Skeletal muscle satellite cell (primary cell): ENCODE measurements around the gene CUL4A. TPM values are rescaled to one million over a fixed set of nuclear protein-coding genes. Genes with fewer than 3 reads are reported as not detected.
"Not testable (repeated sequence)": the region's sequence is repeated elsewhere in the genome, so short reads cannot be mapped to it uniquely, and the experiment has no call there.

ENCODE experiments used
- H3K27me3 ChIP-seq: 2 replicates; pipeline ENCODE4 v1.7.0; 2013; ENCODE audit warnings: low read length; ENCODE audit not compliant: control insufficient read depth, insufficient read depth
- H3K36me3 ChIP-seq: 2 replicates; pipeline ENCODE4 v1.7.0; 2013; ENCODE audit warnings: mild to moderate bottlenecking, control low read depth, low read length; ENCODE audit not compliant: insufficient read depth
- H3K4me1 ChIP-seq: 2 replicates; pipeline ENCODE4 v1.7.0; 2013; ENCODE audit warnings: low read length; ENCODE audit not compliant: control insufficient read depth, insufficient read depth
- H3K4me2 ChIP-seq: 2 replicates; pipeline ENCODE4 v1.7.0; 2013; ENCODE audit warnings: mild to moderate bottlenecking, low read length
- H3K4me3 ChIP-seq: 2 replicates; pipeline ENCODE4 v1.7.0; 2013; ENCODE audit warnings: low read length
- H3K9ac ChIP-seq: 2 replicates; pipeline ENCODE4 v1.7.0; 2013; ENCODE audit warnings: mild to moderate bottlenecking, low read depth, low read length, moderate library complexity
- H3K9me3 ChIP-seq: replicated peaks from 2 replicates; pipeline ENCODE4 v1.7.0; 2013; ENCODE audit warnings: mild to moderate bottlenecking, control low read depth, low read length
- small RNA-seq: library from RNA; depleted of rRNA; stranded (forward); fragments of <200 nt; gene quantifications from one replicate; pipeline ENCODE3, GENCODE V24; 2012

Gene CUL4A

DNA sequence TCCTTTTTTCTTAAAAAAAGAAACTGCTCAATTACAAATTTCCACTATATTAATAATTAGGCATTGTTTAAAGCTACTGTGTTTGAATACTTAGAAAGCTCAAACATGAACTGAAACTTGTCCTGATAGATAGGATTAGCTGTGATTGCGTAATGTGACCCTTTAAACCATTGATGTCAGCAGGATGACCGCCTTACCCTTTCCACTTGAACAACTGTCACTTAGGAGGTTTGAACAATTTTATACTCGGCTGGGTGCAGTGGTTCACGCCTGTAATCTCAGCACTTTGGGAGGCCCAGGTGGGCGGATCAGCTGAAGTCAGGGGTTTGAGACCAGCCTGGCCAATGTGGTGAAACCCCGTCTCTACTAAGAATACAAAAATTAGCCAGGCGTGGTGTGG lies 90.5 kb downstream of the CUL4A start:
- Histone ChIP-seq H3K4me3 (no peak overlapping the region), H3K4me1 (peaks cover 24% of the 10 kb centered on the region), H3K9ac (no peak overlapping the region), H3K9me3 (no peaks in the 10 kb centered on the region), H3K27me3 (no peaks in the 10 kb centered on the region), H3K36me3 (peaks cover 3% of the 10 kb centered on the region), H3K4me2 (no peak overlapping the region)

DNA sequence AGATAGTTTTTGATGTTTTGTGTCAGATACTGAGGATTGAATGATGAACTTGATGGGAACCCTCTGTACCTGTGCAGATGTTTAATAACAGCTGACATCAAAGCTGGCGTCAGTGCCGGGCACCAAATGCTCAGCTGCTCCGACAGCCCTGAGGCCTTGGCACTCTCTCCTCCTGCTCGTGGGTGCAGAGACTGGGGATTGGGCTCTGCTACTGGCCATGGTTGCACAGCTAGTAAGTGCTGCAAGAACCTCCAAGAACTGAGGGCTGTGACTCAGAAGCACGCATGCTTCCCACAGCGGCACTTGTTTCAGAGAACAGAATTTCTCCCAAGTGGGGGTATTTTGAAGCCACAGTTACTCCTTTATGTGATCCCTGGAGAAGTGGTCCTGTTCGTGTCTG lies 93.6 kb downstream of the CUL4A start:
- no peak overlapping the region for H3K9ac ChIP-seq
- H3K4me2 ChIP-seq, result no peak overlapping the region
- no peaks in the 10 kb centered on the region for H3K27me3 ChIP-seq
- H3K4me3 ChIP-seq, result no peak overlapping the region
- no peaks in the 10 kb centered on the region for H3K9me3 ChIP-seq
- peaks cover 30% of the 10 kb centered on the region for H3K4me1 ChIP-seq
- peaks cover 6% of the 10 kb centered on the region for H3K36me3 ChIP-seq

DNA sequence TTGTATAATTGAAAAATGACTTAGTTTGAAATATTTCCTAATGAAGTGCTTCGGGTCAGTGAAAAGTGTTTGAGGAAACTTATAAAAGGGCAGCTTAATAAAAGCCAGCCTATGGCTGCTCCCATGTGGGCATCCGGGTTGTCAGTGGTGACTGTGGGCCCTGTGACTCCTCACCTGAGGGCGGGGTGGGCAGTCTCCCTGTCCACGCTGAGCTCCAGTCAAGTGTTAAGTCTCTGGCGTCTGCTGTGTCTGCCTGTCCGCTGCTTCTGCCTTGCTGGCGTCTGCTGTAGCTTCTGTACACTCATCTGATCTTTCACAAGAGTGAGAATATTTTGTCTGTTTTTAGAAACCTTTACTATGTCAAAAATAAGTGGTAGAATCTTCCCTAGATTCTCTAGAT lies 94.7 kb downstream of the CUL4A start:
- Histone ChIP-seq H3K9me3 (no peaks in the 10 kb centered on the region), H3K27me3 (no peaks in the 10 kb centered on the region), H3K4me2 (no peak overlapping the region), H3K36me3 (peaks cover 6% of the 10 kb centered on the region), H3K4me1 (peaks cover 22% of the 10 kb centered on the region), H3K4me3 (no peak overlapping the region), H3K9ac (no peak overlapping the region)

DNA sequence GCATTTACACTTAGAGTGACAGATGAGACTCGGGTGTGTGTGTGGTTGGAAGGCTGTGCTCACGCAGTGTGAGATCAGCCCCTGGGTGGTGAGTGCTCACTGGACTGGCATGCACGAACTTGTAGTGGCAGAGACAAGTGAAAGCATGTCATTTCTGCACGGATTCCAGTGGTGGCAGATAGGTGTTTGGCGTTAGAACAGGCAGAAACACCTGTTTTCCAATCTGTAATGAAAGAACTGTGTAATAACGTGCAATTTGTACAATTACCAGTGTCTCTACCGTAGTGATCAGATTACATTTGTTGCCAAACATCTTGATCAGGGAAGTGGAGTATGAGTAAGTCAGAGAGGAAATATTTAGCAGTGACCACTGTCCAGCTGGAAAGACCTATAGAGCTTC lies 95.8 kb downstream of the CUL4A start:
- peaks cover 10% of the 10 kb centered on the region for H3K36me3 ChIP-seq
- no peaks in the 10 kb centered on the region for H3K27me3 ChIP-seq
- H3K4me1 ChIP-seq, result peaks cover 16% of the 10 kb centered on the region
- peak overlapping the region; percentile 10 for H3K4me3 ChIP-seq
- no peak overlapping the region for H3K9ac ChIP-seq
- H3K4me2 ChIP-seq, result peak overlapping the region; percentile 74
- H3K9me3 ChIP-seq, result no peaks in the 10 kb centered on the region

DNA sequence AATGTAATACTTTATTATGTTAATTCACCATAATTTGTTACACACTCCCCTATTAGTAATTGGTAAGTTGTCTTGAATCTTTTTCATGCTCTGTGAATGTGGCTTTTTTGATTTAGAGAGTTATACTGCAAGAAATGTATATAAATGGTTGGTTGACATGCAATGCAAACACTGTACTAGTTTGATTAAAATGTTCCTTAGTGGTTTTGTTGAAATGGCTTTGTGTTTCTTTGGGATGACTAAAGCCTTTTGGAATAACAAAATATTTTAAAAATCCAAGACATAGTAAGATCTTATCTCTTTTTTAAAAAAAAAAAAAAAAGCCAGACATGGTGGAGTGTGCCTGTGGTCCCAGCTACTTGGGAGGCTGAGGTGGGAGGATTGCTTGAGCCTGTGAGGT lies 98.1 kb downstream of the CUL4A start:
- Histone ChIP-seq H3K27me3 (no peaks in the 10 kb centered on the region), H3K9ac (no peak overlapping the region), H3K4me3 (no peak overlapping the region), H3K4me2 (no peak overlapping the region), H3K36me3 (peaks cover 31% of the 10 kb centered on the region), H3K4me1 (peaks cover 16% of the 10 kb centered on the region), H3K9me3 (no peaks in the 10 kb centered on the region)

DNA sequence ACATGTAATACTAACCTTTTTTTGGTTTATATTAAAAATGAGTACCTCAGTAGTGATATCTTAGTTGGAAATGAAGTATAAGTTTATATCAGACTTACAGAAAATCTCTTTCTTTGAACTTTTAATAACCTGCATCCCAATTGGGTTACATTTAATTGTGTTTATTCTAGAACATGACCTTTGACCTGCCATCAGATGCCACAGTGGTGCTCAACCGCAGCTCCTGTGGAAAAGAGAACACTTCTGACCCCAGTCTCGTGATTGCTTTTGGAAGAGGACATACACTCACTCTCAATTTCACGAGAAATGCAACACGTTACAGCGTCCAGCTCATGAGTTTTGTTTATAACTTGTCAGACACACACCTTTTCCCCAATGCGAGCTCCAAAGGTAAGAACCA lies 100.1 kb downstream of the CUL4A start:
- no peaks in the 10 kb centered on the region for H3K27me3 ChIP-seq
- no peak overlapping the region for H3K4me3 ChIP-seq
- H3K4me2 ChIP-seq, result no peak overlapping the region
- peaks cover 35% of the 10 kb centered on the region for H3K36me3 ChIP-seq
- H3K9me3 ChIP-seq, result no peaks in the 10 kb centered on the region
- no peak overlapping the region for H3K9ac ChIP-seq
- H3K4me1 ChIP-seq, result peaks cover 16% of the 10 kb centered on the region

DNA sequence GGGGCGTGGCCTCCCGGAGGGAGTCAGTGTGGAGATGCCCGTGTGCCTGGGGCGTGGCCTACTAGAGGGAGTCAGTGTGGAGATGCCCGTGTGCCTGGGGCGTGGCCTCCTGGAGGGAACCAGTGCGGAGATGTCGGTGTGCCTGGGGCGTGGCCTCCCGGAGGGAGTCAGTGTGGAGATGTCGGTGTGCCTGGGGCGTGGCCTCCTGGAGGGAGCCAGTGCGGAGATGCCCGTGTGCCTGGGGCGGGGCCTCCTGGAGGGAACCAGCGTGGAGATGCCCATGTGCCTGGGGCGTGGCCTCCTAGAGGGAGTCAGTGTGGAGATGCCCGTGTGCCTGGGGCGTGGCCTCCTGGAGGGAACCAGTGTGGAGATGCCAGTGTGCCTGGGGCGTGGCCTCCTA lies 104.7 kb downstream of the CUL4A start:
- H3K4me3 ChIP-seq, H3K9me3 ChIP-seq, H3K4me2 ChIP-seq, H3K27me3 ChIP-seq, H3K9ac ChIP-seq, H3K4me1 ChIP-seq: not testable (repeated sequence)
- peaks cover 55% of the 10 kb centered on the region for H3K36me3 ChIP-seq

DNA sequence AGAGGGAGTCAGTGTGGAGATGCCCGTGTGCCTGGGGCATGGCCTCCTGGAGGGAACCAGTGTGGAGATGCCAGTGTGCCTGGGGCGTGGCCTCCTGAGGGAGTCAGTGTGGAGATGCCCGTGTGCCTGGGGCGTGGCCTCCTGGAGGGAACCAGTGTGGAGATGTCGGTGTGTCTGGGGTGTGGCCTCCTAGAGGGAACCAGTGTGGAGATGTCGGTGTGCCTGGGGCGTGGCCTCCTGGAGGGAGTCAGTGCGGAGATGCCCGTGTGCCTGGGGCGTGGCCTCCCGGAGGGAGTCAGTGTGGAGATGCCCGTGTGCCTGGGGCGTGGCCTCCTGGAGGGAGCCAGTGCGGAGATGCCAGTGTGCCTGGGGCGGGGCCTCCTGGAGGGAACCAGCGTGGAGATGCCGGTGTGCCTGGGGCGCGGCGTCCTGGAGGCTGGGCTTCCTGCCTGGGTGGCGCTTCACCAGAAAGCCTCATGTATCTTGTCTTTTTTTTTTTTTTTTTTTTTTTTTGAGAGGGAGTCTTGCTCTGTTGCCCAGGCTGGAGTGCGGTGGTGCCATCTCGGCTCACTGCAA lies 105.6 kb downstream of the CUL4A start:
- H3K4me1 ChIP-seq, H3K9me3 ChIP-seq, H3K4me2 ChIP-seq, H3K4me3 ChIP-seq, H3K9ac ChIP-seq, H3K27me3 ChIP-seq: not testable (repeated sequence)
- peaks cover 59% of the 10 kb centered on the region for H3K36me3 ChIP-seq

DNA sequence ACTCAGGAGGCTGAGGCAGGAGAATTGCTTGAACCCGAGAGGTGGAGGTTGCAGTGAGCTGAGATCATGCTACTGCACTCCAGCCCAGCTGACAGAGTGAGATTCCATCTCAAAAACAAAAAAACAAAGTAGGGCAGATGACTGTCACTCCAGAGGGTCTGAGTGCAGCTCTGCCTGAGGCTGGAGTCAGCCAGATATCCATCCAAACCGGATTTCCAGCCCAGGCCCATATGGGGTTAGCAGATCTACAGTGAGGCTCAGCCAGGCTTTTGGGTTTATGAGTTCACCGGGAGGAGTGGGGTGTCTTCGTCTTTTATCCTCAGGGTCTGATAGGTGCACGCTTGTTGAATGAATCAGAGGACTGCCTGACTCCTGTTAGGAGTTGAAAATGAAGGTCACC lies 106.6 kb downstream of the CUL4A start:
- peaks cover 61% of the 10 kb centered on the region for H3K36me3 ChIP-seq
- no peaks in the 10 kb centered on the region for H3K4me1 ChIP-seq
- no peaks in the 10 kb centered on the region for H3K9me3 ChIP-seq
- H3K9ac ChIP-seq, result no peak overlapping the region
- H3K4me2 ChIP-seq, result no peak overlapping the region
- H3K27me3 ChIP-seq, result no peaks in the 10 kb centered on the region
- no peak overlapping the region for H3K4me3 ChIP-seq

Small RNAs within 50 kb of the gene (small RNA-seq; reads per million reads assigned to genes)
- gene AL137002.1 (not detected), gene MIR8075 (not detected)
